Adrenal gland (tissue), 12 donors: Measurements from ENCODE around the gene PRR33. TPM values are rescaled to one million over a fixed set of nuclear protein-coding genes. Genes with fewer than 3 reads are reported as not detected.
"Not testable (repeated sequence)": the region's sequence is repeated elsewhere in the genome, so short reads cannot be mapped to it uniquely, and the experiment has no call there.

Experiments
- DNase-seq, 7 donors: peaks; one replicate each; pipeline ENCODE4 v3.0.0-alpha.2; 2019 to 2020
- H3K27ac ChIP-seq, 5 donors: fragments of 200-600 bp; sonication (generic) in 4 of 5; 1 replicate in 3 of 5; 2 replicates in 2 of 5; pipeline versions ENCODE4 v1.5.1 to v1.8.0; 2016 to 2020; ENCODE audit warnings: mild to moderate bottlenecking in 1 of 5
- H3K27me3 ChIP-seq: fragments of 200-600 bp; 2 replicates; pipeline ENCODE4 v1.8.0; 2021
- H3K36me3 ChIP-seq, 2 donors: fragments of 200-600 bp; replicated peaks in 1 of 2; 1 replicate in 1 of 2; 2 replicates in 1 of 2; pipeline versions ENCODE4 v1.5.1 to v1.8.0; 2018 to 2022
- H3K4me1 ChIP-seq, 2 donors: fragments of 200-600 bp; replicated peaks in 1 of 2; 1 replicate in 1 of 2; 2 replicates in 1 of 2; pipeline versions ENCODE4 v1.5.1 to v1.8.0; 2018 to 2021
- H3K4me3 ChIP-seq, 4 donors: fragments of 200-600 bp; sonication (generic) in 3 of 4; one replicate each; pipeline ENCODE4 v1.5.1; 2016 to 2018
- H3K9me3 ChIP-seq, 3 donors: fragments of 200-600 bp; sonication (generic) in 1 of 3; replicated peaks in 1 of 3; 1 replicate in 2 of 3; 2 replicates in 1 of 3; pipeline versions ENCODE4 v1.5.1 to v1.8.0; 2016 to 2021
- POLR2A ChIP-seq, 2 donors: fragments of 450-650 bp; IDR thresholded peaks; one replicate each; pipeline ENCODE4 v1.6.1; 2017; ENCODE audit warnings: antibody characterized with exemption in 2 of 2, mild to moderate bottlenecking in 2 of 2, moderate library complexity in 1 of 2
- WGBS, 4 donors: extraction: QIAGEN DNeasy Blood & Tissue Kit in 2 of 4; methylation state at CpG; one replicate each; pipeline versions ENCODE4 v1.1.5 to v1.1.7; 2013 to 2017; 5-methylcytosine and 5-hydroxymethylcytosine counted together
- intact Hi-C, 2 donors: fragments of 100-400 bp; cut with DNase I; formaldehyde crosslinking; loops; one replicate each; pipeline versions ENCODE4 v1.14.1 to v1.15.0; 2022 to 2023
- polyA plus RNA-seq, 3 donors: library from polyadenylated mRNA; stranded (reverse); fragments of 200-250 nt in 2 of 3; fragments of 350-450 nt in 1 of 3; fragmentation: Illumina TruSeq in 1 of 3; extraction: RNeasy Lipid Tissue Mini Kit (QIAGEN cat#74804) in 1 of 3; gene quantifications; one replicate each; pipeline ENCODE4 v1.2.3, GENCODE V29; 2013 to 2014
- total RNA-seq, 9 donors: library from RNA; depleted of rRNA in 4 of 9; stranded (reverse); fragments of >200 nt in 4 of 9; fragments of 120-200 nt in 1 of 9; fragmentation: NEBNext Ultra II Directional in 1 of 9; extraction: Animal tissue kit (Norgen Biotek cat#: 25700) in 1 of 9; gene quantifications; one replicate each; pipeline versions ENCODE4 v1.1.0 to v1.2.4, GENCODE V29; 2013 to 2023
- TF ChIP-seq, protein P1 (sequence below), 6 experiments: fragments of 450-650 bp in 4 of 6; fragments of 200-600 bp in 2 of 6; sonication (generic) in 1 of 6; IDR thresholded peaks; 1 replicate in 5 of 6; 2 replicates in 1 of 6; pipeline versions ENCODE4 v1.5.1 to v1.8.0; 2016 to 2021; ENCODE audit warnings: antibody characterized with exemption in 6 of 6, mild to moderate bottlenecking in 2 of 6, moderate library complexity in 1 of 6
- donor health status: healthy with polysubstance abuse.
- donor health status: Bipolar disorder and iron deficiency.
- donor health status: DM: yes; HTN: yes; CAD: no.
- donor health status: DM: no; HTN: no; CAD: no.
- donor health status: DM: no; HTN: no; CAD: no.
- donor health status: DM: yes; HTN: yes; CAD: no.

The PRR33 gene
- total and polyA plus RNA-seq, 12 donors: 0.07 to 2.3 (median 0.25) TPM; not detected in 6

DNA sequence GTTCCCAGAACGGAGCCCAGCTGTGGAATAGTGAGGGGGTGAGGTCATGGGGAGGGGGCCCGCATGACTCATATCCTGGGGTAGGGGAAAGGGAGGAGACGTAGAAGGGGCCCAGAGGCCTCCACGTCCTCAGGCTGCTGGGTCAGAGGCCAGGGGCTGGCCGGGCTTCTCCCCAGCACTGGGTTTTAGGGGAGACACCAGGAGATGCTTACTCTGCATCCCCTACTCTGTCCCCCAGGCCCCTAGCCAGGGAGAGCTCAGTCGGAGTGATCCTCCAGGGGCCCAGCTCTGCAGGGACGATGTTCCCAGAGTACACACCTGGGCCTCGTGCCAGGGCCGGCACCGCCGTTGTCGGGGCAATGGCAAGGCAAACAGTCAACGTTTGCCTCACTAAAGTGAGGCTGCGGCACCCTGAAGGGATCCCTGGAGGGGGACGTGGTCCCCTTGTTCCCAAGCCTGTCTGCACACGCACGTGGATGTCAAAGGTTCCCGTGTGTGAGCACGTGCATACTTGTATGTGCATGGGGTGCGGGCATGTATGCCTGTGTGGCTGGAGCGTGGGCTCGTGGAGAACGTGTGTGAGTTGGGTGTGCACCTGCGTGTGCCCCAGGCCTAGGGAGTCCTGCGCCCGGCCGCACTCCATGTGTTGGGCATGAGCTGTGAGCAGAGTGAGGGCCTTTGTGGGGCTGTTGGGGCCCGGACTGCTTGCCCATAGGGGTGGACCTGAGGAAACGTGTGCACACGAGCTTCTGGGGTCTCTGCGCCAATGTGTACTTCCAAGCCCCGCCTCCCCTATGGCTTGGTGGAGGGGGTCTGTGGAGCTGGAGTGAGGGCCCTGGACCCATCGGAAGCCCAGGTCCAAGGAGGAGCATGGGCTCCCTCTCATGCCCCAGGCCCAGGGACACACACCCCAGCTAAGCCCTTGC is 14.2 kb downstream of the PRR33 start:
- TF ChIP-seq POLR2A (IDR thresholded peaks at IDR 0.05): no peak
- TF ChIP-seq, protein P1, sequence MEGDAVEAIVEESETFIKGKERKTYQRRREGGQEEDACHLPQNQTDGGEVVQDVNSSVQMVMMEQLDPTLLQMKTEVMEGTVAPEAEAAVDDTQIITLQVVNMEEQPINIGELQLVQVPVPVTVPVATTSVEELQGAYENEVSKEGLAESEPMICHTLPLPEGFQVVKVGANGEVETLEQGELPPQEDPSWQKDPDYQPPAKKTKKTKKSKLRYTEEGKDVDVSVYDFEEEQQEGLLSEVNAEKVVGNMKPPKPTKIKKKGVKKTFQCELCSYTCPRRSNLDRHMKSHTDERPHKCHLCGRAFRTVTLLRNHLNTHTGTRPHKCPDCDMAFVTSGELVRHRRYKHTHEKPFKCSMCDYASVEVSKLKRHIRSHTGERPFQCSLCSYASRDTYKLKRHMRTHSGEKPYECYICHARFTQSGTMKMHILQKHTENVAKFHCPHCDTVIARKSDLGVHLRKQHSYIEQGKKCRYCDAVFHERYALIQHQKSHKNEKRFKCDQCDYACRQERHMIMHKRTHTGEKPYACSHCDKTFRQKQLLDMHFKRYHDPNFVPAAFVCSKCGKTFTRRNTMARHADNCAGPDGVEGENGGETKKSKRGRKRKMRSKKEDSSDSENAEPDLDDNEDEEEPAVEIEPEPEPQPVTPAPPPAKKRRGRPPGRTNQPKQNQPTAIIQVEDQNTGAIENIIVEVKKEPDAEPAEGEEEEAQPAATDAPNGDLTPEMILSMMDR (IDR thresholded peaks at IDR 0.05): no peak
- H3K4me3 ChIP-seq: no peak overlapping the region
- intact Hi-C loops: no loop called here
- 39 to 81% (median 43%) methylated on average over 3 to 33 of the region's 33 CpGs for WGBS, 4 donors
- no peaks in the 10 kb centered on the region for H3K9me3 ChIP-seq
- peak; percentile 70 to 91 (median 82) for DNase-seq
- H3K36me3 ChIP-seq: no peaks in the 10 kb centered on the region
- no peaks in the 10 kb centered on the region for H3K27me3 ChIP-seq
- H3K27ac ChIP-seq: peak overlapping the region; percentile 21 to 97 (median 61)
- peaks cover 21 to 55% of the 10 kb centered on the region in 2 donors for H3K4me1 ChIP-seq

DNA sequence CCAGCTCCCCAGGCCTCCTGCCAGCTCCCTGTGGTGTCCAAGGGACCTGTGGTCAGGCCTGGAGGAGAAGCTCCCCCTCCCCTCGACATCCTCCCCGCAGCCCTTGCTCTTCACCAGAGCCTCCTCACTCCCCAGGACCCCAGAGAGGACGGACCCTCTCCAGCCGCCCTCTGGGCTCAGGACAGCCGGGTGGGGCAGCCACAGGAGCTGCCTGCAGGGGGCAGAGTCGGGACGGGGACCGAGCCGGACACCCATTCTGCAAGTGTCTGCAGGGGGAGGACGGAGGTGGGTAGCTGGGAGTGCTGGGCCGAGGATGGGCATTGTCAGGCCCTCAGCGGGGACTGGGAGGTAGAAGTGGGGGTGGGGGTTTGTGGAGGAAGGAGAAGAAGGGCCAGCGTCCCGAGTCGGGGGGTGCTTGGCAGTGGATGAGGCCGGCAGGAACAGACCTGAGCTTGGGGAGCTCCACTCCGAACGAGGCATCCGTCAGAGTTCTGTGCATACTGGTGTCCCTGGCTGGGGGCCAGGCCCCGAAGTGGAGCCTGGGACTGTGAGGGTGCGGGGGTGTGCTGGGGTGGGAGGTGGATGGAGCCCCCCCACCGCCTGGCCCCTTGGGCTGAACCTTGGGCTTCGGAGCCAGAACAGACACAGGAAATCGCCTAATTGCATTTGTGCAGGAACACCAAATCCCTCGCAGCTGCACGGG is 15.2 kb downstream of the PRR33 start:
- Histone ChIP-seq H3K36me3 (no peaks in the 10 kb centered on the region), H3K4me3 (peak overlapping the region in 1 of 4 donors; percentile 32), H3K27me3 (no peaks in the 10 kb centered on the region), H3K4me1 (peaks cover 26 to 47% of the 10 kb centered on the region in 2 donors), H3K27ac (peak overlapping the region in 4 of 5 donors; percentile 61 to 97 (median 73)), H3K9me3 (no peaks in the 10 kb centered on the region)
- TF ChIP-seq POLR2A (IDR thresholded peaks at IDR 0.05): no peak
- TF ChIP-seq, protein P1 (IDR thresholded peaks at IDR 0.05): peak; percentile 49 to 68 (median 61)
- DNase-seq: peak; percentile 63 to 81 (median 75)
- intact Hi-C loops: no loop called here
- WGBS, 4 donors: 4 to 21% (median 17%) methylated on average over 9 to 26 of the region's 26 CpGs; no CpG with 5 or more reads in 1 of the 4 donors

DNA sequence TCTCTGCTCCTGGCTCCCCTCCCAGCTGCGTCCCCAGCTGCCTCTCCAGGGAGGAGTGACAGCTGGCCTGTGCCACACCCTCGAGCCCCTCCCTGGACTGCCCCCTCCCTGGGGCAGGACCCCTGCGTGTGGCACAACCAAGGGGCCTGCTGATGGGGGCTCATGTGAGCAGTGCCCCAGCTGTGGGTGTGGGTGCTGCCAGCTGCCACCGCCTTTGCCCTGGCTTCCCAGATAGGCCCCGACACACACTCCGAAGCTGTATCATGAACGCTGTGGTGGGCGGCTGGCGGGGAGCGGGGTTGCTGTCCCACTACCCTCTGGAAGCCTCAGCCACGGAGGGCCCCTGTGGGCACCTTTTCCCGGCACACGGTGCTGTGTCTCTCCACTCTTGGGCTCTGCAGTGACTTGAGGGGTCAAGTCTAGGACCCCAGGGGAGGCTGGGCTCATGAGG is 15.8 kb downstream of the PRR33 start:
- peak overlapping the region in 4 of 5 donors; percentile 61 to 97 (median 73) for H3K27ac ChIP-seq
- H3K27me3 ChIP-seq, H3K36me3 ChIP-seq, H3K9me3 ChIP-seq, intact Hi-C loops: not testable (repeated sequence)
- DNase-seq: peak; percentile 17 to 55 (median 22)
- H3K4me3 ChIP-seq: peak overlapping the region in 1 of 4 donors; percentile 32
- WGBS, 4 donors: 30 to 63% (median 55%) methylated on average over 2 to 13 of the region's 13 CpGs
- H3K4me1 ChIP-seq: peaks cover 30 to 52% of the 10 kb centered on the region in 2 donors

DNA sequence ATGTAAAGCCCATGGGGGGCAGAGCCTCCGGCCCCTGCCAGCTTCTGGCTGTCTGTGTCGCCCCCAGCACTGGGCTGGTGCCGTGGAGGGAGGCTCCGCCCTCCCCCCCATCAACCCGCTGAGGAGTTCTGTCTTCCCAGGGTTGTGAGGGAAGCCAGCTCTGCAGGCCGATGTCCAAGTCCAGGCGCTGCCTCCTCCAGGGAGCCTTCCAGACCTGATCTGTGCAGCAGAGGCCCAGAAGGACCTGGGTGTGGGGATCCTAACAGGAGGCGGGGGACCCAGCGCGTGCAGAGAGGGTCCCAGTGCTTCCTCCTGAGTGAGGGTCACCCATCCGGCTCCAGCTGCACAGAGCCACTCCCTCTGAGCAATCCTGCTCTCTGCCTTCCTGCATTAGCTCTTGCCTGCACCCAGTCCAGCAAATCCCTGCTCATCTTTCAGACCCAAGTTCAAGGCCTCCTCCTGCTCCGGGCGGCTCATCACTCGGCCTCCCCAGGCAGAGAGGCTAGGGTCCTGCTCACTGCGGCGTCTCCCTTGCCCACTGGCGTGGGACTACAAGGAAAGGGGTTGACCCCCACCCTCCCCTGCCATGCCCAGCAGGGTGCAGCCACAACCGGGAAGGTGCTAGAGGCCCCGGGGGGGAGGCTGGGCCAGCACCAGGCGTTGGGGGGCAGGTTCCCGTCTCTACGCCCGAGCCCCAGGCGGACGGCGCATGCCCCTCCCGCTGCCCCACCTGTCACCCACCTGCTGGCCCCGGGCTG is 16.4 kb downstream of the PRR33 start:
- 41 to 69% (median 55%) methylated on average over 5 to 27 of the region's 28 CpGs for WGBS, 4 donors
- DNase-seq: peak in 6 of 7 donors; percentile 45 to 65 (median 50)
- no peak overlapping the region for H3K4me3 ChIP-seq
- H3K9me3 ChIP-seq: no peaks in the 10 kb centered on the region
- intact Hi-C loops: no loop called here
- H3K36me3 ChIP-seq: no peaks in the 10 kb centered on the region
- TF ChIP-seq POLR2A (IDR thresholded peaks at IDR 0.05): no peak
- TF ChIP-seq, protein P1 (IDR thresholded peaks at IDR 0.05): no peak
- H3K27me3 ChIP-seq: no peaks in the 10 kb centered on the region
- peak overlapping the region in 4 of 5 donors; percentile 61 to 97 (median 73) for H3K27ac ChIP-seq
- H3K4me1 ChIP-seq: peaks cover 31 to 54% of the 10 kb centered on the region in 2 donors

DNA sequence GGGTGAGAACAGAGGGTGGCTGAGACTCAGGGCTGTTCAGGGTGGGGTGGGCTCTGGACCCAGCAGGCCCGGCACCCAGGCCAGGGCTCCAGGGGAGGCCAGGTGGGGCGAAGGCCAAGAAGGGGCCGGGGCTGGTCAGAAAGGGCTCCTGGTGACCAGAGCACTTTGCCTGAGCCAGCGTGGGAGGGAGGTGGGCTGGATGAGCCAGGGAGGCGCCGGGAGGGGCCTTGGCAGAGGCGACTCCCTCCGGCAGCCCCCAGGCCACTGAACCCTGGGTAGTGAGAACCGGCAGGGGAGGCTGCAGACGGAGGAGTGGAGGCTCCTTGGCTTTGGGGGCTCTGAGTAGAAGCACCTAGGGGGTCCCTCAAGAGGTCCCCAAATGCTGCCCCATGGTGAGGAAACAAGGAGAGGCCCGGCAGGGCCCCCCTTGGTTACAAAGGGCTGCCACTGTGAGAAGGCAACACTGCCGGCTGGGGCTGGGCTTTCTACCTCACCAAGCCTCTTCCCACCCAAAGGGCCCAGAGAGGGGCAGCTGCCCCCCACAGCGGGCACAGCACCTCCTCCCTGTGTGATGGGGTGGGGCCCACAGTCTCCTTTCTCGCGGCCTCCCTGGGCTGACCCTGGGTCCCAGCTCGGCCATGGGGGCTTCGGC is 17.1 kb downstream of the PRR33 start:
- peak in 6 of 7 donors; percentile 23 to 47 (median 38) for DNase-seq
- intact Hi-C loops, H3K9me3 ChIP-seq, H3K27me3 ChIP-seq, H3K36me3 ChIP-seq: not testable (repeated sequence)
- peaks cover 31 to 47% of the 10 kb centered on the region in 2 donors for H3K4me1 ChIP-seq
- peak overlapping the region in 1 of 4 donors; percentile 19 for H3K4me3 ChIP-seq
- H3K27ac ChIP-seq: peak overlapping the region in 3 of 5 donors; percentile 55 to 97 (median 76)
- WGBS, 4 donors: 46 to 70% (median 54%) methylated on average over 9 to 17 of the region's 17 CpGs

DNA sequence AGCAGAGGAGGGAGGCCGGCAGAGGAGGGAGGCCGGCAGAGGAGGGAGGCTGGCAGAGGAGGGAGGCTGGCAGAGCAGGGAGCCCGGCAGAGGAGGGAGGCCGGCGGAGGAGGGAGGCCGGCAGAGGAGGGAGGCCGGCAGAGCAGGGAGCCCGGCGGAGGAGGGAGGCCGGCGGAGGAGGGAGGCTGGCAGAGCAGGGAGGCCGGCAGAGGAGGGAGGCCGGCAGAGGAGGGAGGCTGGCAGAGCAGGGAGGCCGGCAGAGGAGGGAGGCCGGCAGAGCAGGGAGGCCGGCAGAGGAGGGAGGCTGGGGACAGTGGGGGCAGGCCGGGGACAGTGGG is 17.9 kb downstream of the PRR33 start:
- WGBS, 4 donors: 42 to 58% (median 46%) methylated on average over 13 to 17 of the region's 17 CpGs
- H3K27ac ChIP-seq: peak overlapping the region in 2 of 5 donors; percentile 93 to 97
- H3K27me3 ChIP-seq, H3K9me3 ChIP-seq, intact Hi-C loops, H3K36me3 ChIP-seq: not testable (repeated sequence)
- peak in 3 of 7 donors; percentile 11 to 22 (median 13) for DNase-seq
- H3K4me1 ChIP-seq: peaks cover 31 to 45% of the 10 kb centered on the region in 2 donors
- H3K4me3 ChIP-seq: peak overlapping the region in 1 of 4 donors; percentile 60
